Glomerular visceral epithelial cell (primary cell): ENCODE data around the gene DNAJC5.
A peak's percentile ranks its signal among the peaks of the same experiment; 100 is the strongest.
"Not testable (repeated sequence)": the region's sequence is repeated elsewhere in the genome, so short reads cannot be mapped to it uniquely, and the experiment has no call there.

ENCODE experiments used
- DNase-seq: peaks from one replicate; pipeline ENCODE4 v3.0.0-alpha.2; 2016; ENCODE audit errors: extremely low spot score

Gene DNAJC5

GRCh38 chr20:63908008-63908682 lies 13.2 kb downstream of the DNAJC5 start:
- DNase-seq = no peak

GRCh38 chr20:63911176-63911575 lies 16.2 kb downstream of the DNAJC5 start:
- peak; percentile 30 for DNase-seq

GRCh38 chr20:63913768-63914167 lies 18.8 kb downstream of the DNAJC5 start:
- DNase-seq = no peak

GRCh38 chr20:63915471-63915870 lies 20.5 kb downstream of the DNAJC5 start:
- no peak for DNase-seq

GRCh38 chr20:63916371-63916939 lies 21.5 kb downstream of the DNAJC5 start:
- DNase-seq = not testable (repeated sequence)

GRCh38 chr20:63917811-63918210 lies 22.9 kb downstream of the DNAJC5 start:
- no peak for DNase-seq

- no peak for DNase-seq
These were observed 24.2 kb downstream of the DNAJC5 start for GRCh38 chr20:63919130-63919529.

GRCh38 chr20:63920226-63920625 lies 25.3 kb downstream of the DNAJC5 start:
- DNase-seq = no peak

GRCh38 chr20:63923651-63924050 lies 28.7 kb downstream of the DNAJC5 start:
- no peak for DNase-seq

GRCh38 chr20:63924241-63924640 lies 29.3 kb downstream of the DNAJC5 start:
- DNase-seq = no peak

GRCh38 chr20:63926298-63926697 lies 31.4 kb downstream of the DNAJC5 start:
- no peak for DNase-seq

- no peak for DNase-seq
These were observed 34.1 kb downstream of the DNAJC5 start for GRCh38 chr20:63929071-63929470.

- not testable (repeated sequence) for DNase-seq
These were observed 34.6 kb downstream of the DNAJC5 start for GRCh38 chr20:63929473-63929883.

- no peak for DNase-seq
These were observed 36.1 kb downstream of the DNAJC5 start for GRCh38 chr20:63930971-63931553.

GRCh38 chr20:63931735-63932134 lies 36.8 kb downstream of the DNAJC5 start:
- DNase-seq = no peak

GRCh38 chr20:63932606-63933160 lies 37.8 kb downstream of the DNAJC5 start:
- no peak for DNase-seq

- no peak for DNase-seq
These were observed 38.7 kb downstream of the DNAJC5 start for GRCh38 chr20:63933646-63934045.

- no peak for DNase-seq
These were observed 39.5 kb downstream of the DNAJC5 start for GRCh38 chr20:63934271-63935068.

- DNase-seq = no peak
These were observed 40.5 kb downstream of the DNAJC5 start for GRCh38 chr20:63935447-63935846.

GRCh38 chr20:63937596-63937995 lies 42.7 kb downstream of the DNAJC5 start:
- no peak for DNase-seq

GRCh38 chr20:63939061-63939935 lies 44.4 kb downstream of the DNAJC5 start:
- no peak for DNase-seq
